Neural progenitor cell (in vitro differentiated cells): ENCODE data around the gene SYT7.

Source experiments
- EZH2 ChIP-seq: fragments of 200-600 bp; sonication (generic); IDR thresholded peaks from 2 replicates; pipeline ENCODE4 v1.6.1; 2017; ENCODE audit warnings: antibody characterized with exemption, mild to moderate bottlenecking, moderate library complexity
- EZH2phosphoT487 ChIP-seq: fragments of 200-600 bp; sonication (generic); IDR thresholded peaks from 2 replicates; pipeline ENCODE4 v1.6.1; 2017; ENCODE audit warnings: antibody characterized with exemption
- TF ChIP-seq, protein P1 (sequence below): fragments of 200-600 bp; sonication (generic); IDR thresholded peaks from 2 replicates; pipeline ENCODE4 v1.5.1; 2017; ENCODE audit warnings: antibody characterized with exemption, mild to moderate bottlenecking

DNA sequence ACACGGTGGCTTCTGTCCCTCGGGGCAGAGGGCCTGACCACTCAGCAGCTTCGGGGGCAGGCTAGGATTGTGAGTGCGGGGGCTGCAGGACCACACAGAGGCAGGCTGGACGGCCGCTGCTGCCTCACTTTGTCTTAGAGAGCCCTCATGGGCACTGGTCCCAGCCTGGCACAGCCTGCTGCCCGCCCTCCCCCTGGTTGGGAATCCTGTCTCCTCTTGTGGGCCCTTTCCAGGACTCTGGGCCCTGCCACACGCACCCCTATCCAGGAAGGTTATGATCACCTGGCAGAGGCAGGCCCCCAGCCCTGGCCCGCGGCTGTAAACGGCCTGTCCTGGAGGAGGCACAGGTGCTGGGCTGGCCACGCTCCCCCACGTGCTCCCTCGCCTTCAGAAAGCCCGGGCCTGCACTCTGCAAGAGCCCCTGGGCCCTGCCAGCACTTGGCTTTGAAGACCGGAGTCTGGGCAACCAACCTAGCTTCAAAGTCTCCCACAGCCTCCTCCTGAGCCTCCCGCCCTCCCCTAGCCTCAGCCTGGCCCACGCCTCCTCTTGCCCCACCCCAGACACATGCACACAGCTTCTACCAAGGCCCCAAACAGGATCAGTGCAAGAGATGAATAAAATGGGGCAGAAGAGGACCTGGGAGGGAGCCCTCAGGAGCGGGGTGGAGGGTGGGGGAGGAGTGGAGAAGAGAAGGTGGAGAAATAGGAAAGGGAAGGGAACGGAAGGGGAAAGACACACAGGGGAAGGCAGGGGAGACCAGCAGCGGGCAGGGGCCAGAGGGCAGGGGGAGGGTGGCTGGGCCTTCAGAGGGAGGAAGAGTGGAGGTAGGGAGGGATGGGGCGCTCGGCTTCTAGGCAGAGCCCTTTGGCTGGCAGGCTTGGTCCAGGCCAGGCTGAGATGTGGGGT, 31.0 kb downstream of the SYT7 start:
- TF ChIP-seq EZH2 (no peak), EZH2phosphoT487 (no peak)
- TF ChIP-seq, protein P1, sequence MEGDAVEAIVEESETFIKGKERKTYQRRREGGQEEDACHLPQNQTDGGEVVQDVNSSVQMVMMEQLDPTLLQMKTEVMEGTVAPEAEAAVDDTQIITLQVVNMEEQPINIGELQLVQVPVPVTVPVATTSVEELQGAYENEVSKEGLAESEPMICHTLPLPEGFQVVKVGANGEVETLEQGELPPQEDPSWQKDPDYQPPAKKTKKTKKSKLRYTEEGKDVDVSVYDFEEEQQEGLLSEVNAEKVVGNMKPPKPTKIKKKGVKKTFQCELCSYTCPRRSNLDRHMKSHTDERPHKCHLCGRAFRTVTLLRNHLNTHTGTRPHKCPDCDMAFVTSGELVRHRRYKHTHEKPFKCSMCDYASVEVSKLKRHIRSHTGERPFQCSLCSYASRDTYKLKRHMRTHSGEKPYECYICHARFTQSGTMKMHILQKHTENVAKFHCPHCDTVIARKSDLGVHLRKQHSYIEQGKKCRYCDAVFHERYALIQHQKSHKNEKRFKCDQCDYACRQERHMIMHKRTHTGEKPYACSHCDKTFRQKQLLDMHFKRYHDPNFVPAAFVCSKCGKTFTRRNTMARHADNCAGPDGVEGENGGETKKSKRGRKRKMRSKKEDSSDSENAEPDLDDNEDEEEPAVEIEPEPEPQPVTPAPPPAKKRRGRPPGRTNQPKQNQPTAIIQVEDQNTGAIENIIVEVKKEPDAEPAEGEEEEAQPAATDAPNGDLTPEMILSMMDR, result no peak
